H1 (cell line): ENCODE data around the gene ZNF302. TPM values are rescaled to one million over a fixed set of nuclear protein-coding genes. Genes with fewer than 3 reads are reported as not detected.

Experiments
- ATF2 ChIP-seq: IDR thresholded peaks from 2 replicates; pipeline ENCODE4 v1.6.1; 2012; ENCODE audit warnings: low read length, inconsistent platforms
- CHD7 ChIP-seq: fragments of 300-600 bp; sonication (generic); IDR thresholded peaks from 2 replicates; pipeline ENCODE4 v1.7.1; 2012; ENCODE audit warnings: low read length, moderate library complexity, mild to moderate bottlenecking, inconsistent platforms; ENCODE audit not compliant: insufficient replicate concordance
- FOSL1 ChIP-seq: IDR thresholded peaks from 2 replicates; pipeline ENCODE4 v1.6.1; 2011; ENCODE audit warnings: mild to moderate bottlenecking, low read depth, low read length, moderate library complexity; ENCODE audit not compliant: insufficient read depth
- POLR2A ChIP-seq, 2 experiments: IDR thresholded peaks; 1 replicate in 1 of 2; 2 replicates in 1 of 2; pipeline ENCODE4 v1.6.1; 2011; ENCODE audit warnings: low read depth in 2 of 2, low read length in 2 of 2, mild to moderate bottlenecking in 2 of 2; ENCODE audit errors: control extremely low read depth in 1 of 2
- SIRT6 ChIP-seq: IDR thresholded peaks from one replicate; pipeline ENCODE4 v1.7.1; 2012; ENCODE audit warnings: low read length, inconsistent platforms
- polyA plus RNA-seq, 7 experiments: library from polyadenylated mRNA; depleted of rRNA in 3 of 7; stranded (reverse) in 5 of 7; unstranded in 2 of 7; fragments of >200 nt in 5 of 7; fragments of 200-250 nt in 2 of 7; gene quantifications; 1 replicate in 5 of 7; 2 replicates in 1 of 7; 4 replicates in 1 of 7; pipeline versions ENCODE4 v1.2.1 to v1.2.3, GENCODE V29; 2011 to 2013; ENCODE audit warnings: missing spikeins in 2 of 7, mixed read lengths in 2 of 7
- total RNA-seq: library from RNA; stranded (reverse); fragmentation: NEBNext Ultra II Directional; extraction: Animal tissue kit (Norgen Biotek cat#: 25700); gene quantifications from 2 replicates; pipeline ENCODE4 v1.2.1, GENCODE V29; 2021

ZNF302 gene
- total and polyA plus RNA-seq, 2 of the 8 experiments (the other 6 are each of a cell fraction or from before 2014, with no cell fraction given): 9.1 to 20.4 TPM

DNA sequence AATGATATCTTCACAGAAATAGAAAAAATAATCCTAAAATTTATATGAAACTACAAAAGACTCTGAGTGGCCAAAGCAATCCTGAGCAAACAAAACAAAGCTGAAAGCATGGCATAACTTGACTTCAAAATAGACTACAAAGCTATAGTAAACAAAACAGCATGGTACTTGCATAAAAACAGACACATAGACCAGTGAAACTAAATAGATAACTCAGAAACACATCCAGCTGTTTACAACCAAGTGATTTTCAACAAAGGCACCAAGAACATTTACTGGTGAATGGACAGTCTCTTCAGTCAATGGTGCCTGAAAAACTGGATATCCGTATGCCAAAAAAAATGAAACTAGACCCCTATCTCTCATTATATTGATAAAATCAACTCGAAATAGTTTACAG is 25.7 kb upstream of the ZNF302 start (continued):
- TF ChIP-seq CHD7 (no peak), POLR2A (IDR thresholded peaks at IDR 0.05; ENCODE audit: control extremely low read depth in 1 of 2, low read depth in 2 of 2, low read length in 2 of 2) (no peak), FOSL1 (no peak), SIRT6 (no peak), ATF2 (no peak)
- TF ChIP-seq, all 59 proteins: peak for 0
